Measurements from ENCODE around the gene ZFYVE19.

DNA sequence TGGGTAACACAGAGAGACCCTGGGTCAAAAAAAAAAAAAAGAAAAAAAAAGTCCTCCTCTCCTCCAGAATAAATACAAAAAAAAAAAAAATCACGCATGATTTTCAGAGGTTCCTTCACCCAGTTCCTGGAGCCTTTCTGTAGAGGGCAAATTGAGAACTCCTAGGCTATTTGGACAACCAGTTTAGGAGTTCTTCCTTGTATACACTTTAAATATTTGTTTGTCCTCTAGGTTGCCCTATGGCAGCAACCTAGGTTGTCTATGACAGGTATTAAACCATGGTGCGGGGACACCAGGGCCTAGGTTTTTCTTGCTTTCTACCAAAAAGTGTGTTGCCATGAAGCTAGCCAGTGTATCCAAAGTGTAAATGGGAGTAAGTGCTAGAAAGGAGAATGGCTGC is 3.8 kb upstream of the ZFYVE19 start:
- TF ChIP-seq, protein P1, sequence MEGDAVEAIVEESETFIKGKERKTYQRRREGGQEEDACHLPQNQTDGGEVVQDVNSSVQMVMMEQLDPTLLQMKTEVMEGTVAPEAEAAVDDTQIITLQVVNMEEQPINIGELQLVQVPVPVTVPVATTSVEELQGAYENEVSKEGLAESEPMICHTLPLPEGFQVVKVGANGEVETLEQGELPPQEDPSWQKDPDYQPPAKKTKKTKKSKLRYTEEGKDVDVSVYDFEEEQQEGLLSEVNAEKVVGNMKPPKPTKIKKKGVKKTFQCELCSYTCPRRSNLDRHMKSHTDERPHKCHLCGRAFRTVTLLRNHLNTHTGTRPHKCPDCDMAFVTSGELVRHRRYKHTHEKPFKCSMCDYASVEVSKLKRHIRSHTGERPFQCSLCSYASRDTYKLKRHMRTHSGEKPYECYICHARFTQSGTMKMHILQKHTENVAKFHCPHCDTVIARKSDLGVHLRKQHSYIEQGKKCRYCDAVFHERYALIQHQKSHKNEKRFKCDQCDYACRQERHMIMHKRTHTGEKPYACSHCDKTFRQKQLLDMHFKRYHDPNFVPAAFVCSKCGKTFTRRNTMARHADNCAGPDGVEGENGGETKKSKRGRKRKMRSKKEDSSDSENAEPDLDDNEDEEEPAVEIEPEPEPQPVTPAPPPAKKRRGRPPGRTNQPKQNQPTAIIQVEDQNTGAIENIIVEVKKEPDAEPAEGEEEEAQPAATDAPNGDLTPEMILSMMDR (IDR thresholded peaks at IDR 0.05): no peak
- TF ChIP-seq POLR2A (IDR thresholded peaks at IDR 0.05): no peak
